ENCODE results near the gene FBRSL1.

The FBRSL1 gene

GRCh38 chr12:132493482-132494178, 3.7 kb downstream of the FBRSL1 start:
- no peak for TF ChIP-seq POLR2A (IDR thresholded peaks at IDR 0.05; ENCODE audit: extremely low read depth, insufficient read length)
- TF ChIP-seq CTCF (IDR thresholded peaks at IDR 0.05; ENCODE audit: low read depth, low read length): no peak
- no peak for TF ChIP-seq MYC (IDR thresholded peaks at IDR 0.05; ENCODE audit: low read depth, low read length)
- no peak for TF ChIP-seq MAX (IDR thresholded peaks at IDR 0.05; ENCODE audit: low read depth, low read length)

GRCh38 chr12:132494294-132495164, 4.6 kb downstream of the FBRSL1 start:
- TF ChIP-seq MYC (IDR thresholded peaks at IDR 0.05; ENCODE audit: low read depth, low read length): no peak
- TF ChIP-seq POLR2A (IDR thresholded peaks at IDR 0.05; ENCODE audit: extremely low read depth, insufficient read length): no peak
- TF ChIP-seq CTCF (IDR thresholded peaks at IDR 0.05; ENCODE audit: low read depth, low read length): no peak
- TF ChIP-seq MAX (IDR thresholded peaks at IDR 0.05; ENCODE audit: low read depth, low read length): no peak
- no peak overlapping the region for H3K4me3 ChIP-seq (ENCODE audit: low read depth, low read length)
- no peak for DNase-seq (ENCODE audit: low read depth)

More at GRCh38 chr12:132493482-132494178, 3.7 kb downstream of the FBRSL1 start:
- no peak overlapping the region for H3K4me3 ChIP-seq (ENCODE audit: low read depth, low read length)
- DNase-seq (ENCODE audit: low read depth): no peak

- TF ChIP-seq POLR2A (IDR thresholded peaks at IDR 0.05; ENCODE audit: extremely low read depth, insufficient read length) (no peak), MAX (IDR thresholded peaks at IDR 0.05; ENCODE audit: low read depth, low read length) (no peak), MYC (IDR thresholded peaks at IDR 0.05; ENCODE audit: low read depth, low read length) (no peak), CTCF (IDR thresholded peaks at IDR 0.05; ENCODE audit: low read depth, low read length) (no peak)
- DNase-seq (ENCODE audit: low read depth): no peak
- H3K4me3 ChIP-seq (ENCODE audit: low read depth, low read length): no peak overlapping the region
Measured at GRCh38 chr12:132495165-132495544, 5.2 kb downstream of the FBRSL1 start.

GRCh38 chr12:132495629-132496357, 5.8 kb downstream of the FBRSL1 start:
- TF ChIP-seq MYC (IDR thresholded peaks at IDR 0.05; ENCODE audit: low read depth, low read length) (no peak), POLR2A (IDR thresholded peaks at IDR 0.05; ENCODE audit: extremely low read depth, insufficient read length) (no peak), MAX (IDR thresholded peaks at IDR 0.05; ENCODE audit: low read depth, low read length) (no peak), CTCF (IDR thresholded peaks at IDR 0.05; ENCODE audit: low read depth, low read length) (no peak)
- no peak for DNase-seq (ENCODE audit: low read depth)
- H3K4me3 ChIP-seq (ENCODE audit: low read depth, low read length): no peak overlapping the region

- TF ChIP-seq CTCF (IDR thresholded peaks at IDR 0.05; ENCODE audit: low read depth, low read length) (no peak), POLR2A (IDR thresholded peaks at IDR 0.05; ENCODE audit: extremely low read depth, insufficient read length) (no peak), MAX (IDR thresholded peaks at IDR 0.05; ENCODE audit: low read depth, low read length) (no peak), MYC (IDR thresholded peaks at IDR 0.05; ENCODE audit: low read depth, low read length) (no peak)
- no peak for DNase-seq (ENCODE audit: low read depth)
- no peak overlapping the region for H3K4me3 ChIP-seq (ENCODE audit: low read depth, low read length)
Measured at GRCh38 chr12:132496358-132496669, 6.4 kb downstream of the FBRSL1 start.
